Measurements from ENCODE around the gene SLC1A7. TPM values are rescaled to one million over a fixed set of nuclear protein-coding genes. Genes with fewer than 3 reads are reported as not detected.

The SLC1A7 gene
- total and polyA plus RNA-seq, 4 donors, result 0.21 to 0.67 (median 0.43) TPM

GRCh38 chr1:53189061-53189460 is 46.6 kb upstream of the SLC1A7 start:
- Histone ChIP-seq H3K4me3 (ENCODE audit: low read depth in 1 of 3, low read length in 3 of 3) (no peak overlapping the region), H3K9ac (ENCODE audit: low read depth in 1 of 2, low read length in 2 of 2) (no peak overlapping the region), H3K4me1 (ENCODE audit: control insufficient read depth in 4 of 4, insufficient read depth in 4 of 4, low read length in 3 of 4) (peaks cover 11 to 51% (median 40%) of the 10 kb centered on the region in 4 donors), H3K36me3 (ENCODE audit: control insufficient read depth in 4 of 4, insufficient read depth in 3 of 4, low read depth in 1 of 4, low read length in 3 of 4) (no peaks in the 10 kb centered on the region), H3K9me3 (ENCODE audit: control insufficient read depth in 4 of 4, low read length in 3 of 4) (no peaks in the 10 kb centered on the region), H3K27ac (ENCODE audit: low read depth in 1 of 2, low read length in 2 of 2) (no peak overlapping the region), H3K27me3 (ENCODE audit: control insufficient read depth in 4 of 4, insufficient read depth in 4 of 4, low read length in 3 of 4) (no peaks in the 10 kb centered on the region)
- 80% methylated on average over 5 of the region's 5 CpGs for WGBS
- no peak for TF ChIP-seq SP1 (IDR thresholded peaks at IDR 0.05)
- no peak for TF ChIP-seq GABPA (IDR thresholded peaks at IDR 0.05 in 1 of 2, conservative IDR thresholded peaks at IDR 0.05 in 1 of 2)
- TF ChIP-seq JUND (IDR thresholded peaks at IDR 0.05), result no peak
- TF ChIP-seq ZBTB33 (IDR thresholded peaks at IDR 0.05), result no peak
- no peak for TF ChIP-seq YY1 (IDR thresholded peaks at IDR 0.05)
- no peak for TF ChIP-seq FOXA1 (IDR thresholded peaks at IDR 0.05)
- no peak for TF ChIP-seq TAF1 (conservative IDR thresholded peaks at IDR 0.05)
- TF ChIP-seq HNF4G (IDR thresholded peaks at IDR 0.05), result no peak
- no peak for DNase-seq (ENCODE audit: low spot score)

DNA sequence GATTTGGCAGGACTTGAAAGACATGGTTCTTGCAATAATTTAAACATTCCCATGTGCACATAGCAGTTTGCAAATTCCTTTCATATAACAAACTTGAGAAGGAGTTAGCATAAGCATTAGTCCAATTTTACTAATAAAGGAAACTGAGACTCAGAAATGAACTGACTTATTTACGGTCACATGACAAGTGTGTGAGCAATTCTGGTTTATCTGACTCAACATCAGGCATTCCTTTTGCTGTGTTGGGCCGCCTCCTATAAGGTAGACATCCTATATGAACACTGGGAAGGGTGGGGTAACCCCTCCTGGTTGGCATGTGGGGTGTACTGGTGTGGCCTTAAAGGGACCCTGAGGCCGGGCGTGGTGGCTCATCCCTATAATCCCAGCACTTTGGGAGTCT is 45.7 kb upstream of the SLC1A7 start:
- Histone ChIP-seq H3K9ac (ENCODE audit: low read depth in 1 of 2, low read length in 2 of 2) (no peak overlapping the region), H3K27ac (ENCODE audit: low read depth in 1 of 2, low read length in 2 of 2) (no peak overlapping the region), H3K4me3 (ENCODE audit: low read depth in 1 of 3, low read length in 3 of 3) (no peak overlapping the region), H3K9me3 (ENCODE audit: control insufficient read depth in 4 of 4, low read length in 3 of 4) (no peaks in the 10 kb centered on the region), H3K36me3 (ENCODE audit: control insufficient read depth in 4 of 4, insufficient read depth in 3 of 4, low read depth in 1 of 4, low read length in 3 of 4) (no peaks in the 10 kb centered on the region), H3K4me1 (ENCODE audit: control insufficient read depth in 4 of 4, insufficient read depth in 4 of 4, low read length in 3 of 4) (peaks cover 15 to 50% (median 40%) of the 10 kb centered on the region in 4 donors), H3K27me3 (ENCODE audit: control insufficient read depth in 4 of 4, insufficient read depth in 4 of 4, low read length in 3 of 4) (no peaks in the 10 kb centered on the region)
- TF ChIP-seq, protein P1, sequence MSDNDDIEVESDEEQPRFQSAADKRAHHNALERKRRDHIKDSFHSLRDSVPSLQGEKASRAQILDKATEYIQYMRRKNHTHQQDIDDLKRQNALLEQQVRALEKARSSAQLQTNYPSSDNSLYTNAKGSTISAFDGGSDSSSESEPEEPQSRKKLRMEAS (IDR thresholded peaks at IDR 0.05), result no peak
- TF ChIP-seq YY1 (IDR thresholded peaks at IDR 0.05) (no peak), NR2F2 (IDR thresholded peaks at IDR 0.05) (no peak), RAD21 (IDR thresholded peaks at IDR 0.05) (no peak), JUND (IDR thresholded peaks at IDR 0.05) (no peak)
- no peak for DNase-seq (ENCODE audit: low spot score)
- 95% methylated on average over 4 of the region's 4 CpGs for WGBS

- Histone ChIP-seq H3K9ac (ENCODE audit: low read depth in 1 of 2, low read length in 2 of 2) (no peak overlapping the region), H3K27me3 (ENCODE audit: control insufficient read depth in 4 of 4, insufficient read depth in 4 of 4, low read length in 3 of 4) (no peaks in the 10 kb centered on the region), H3K4me1 (ENCODE audit: control insufficient read depth in 4 of 4, insufficient read depth in 4 of 4, low read length in 3 of 4) (peaks cover 19 to 54% (median 47%) of the 10 kb centered on the region in 4 donors), H3K36me3 (ENCODE audit: control insufficient read depth in 4 of 4, insufficient read depth in 3 of 4, low read depth in 1 of 4, low read length in 3 of 4) (no peaks in the 10 kb centered on the region), H3K4me3 (ENCODE audit: low read depth in 1 of 3, low read length in 3 of 3) (no peak overlapping the region), H3K27ac (ENCODE audit: low read depth in 1 of 2, low read length in 2 of 2) (no peak overlapping the region), H3K9me3 (ENCODE audit: control insufficient read depth in 4 of 4, low read length in 3 of 4) (no peaks in the 10 kb centered on the region)
- TF ChIP-seq FOXA2 (IDR thresholded peaks at IDR 0.05) (no peak), ZBTB33 (IDR thresholded peaks at IDR 0.05) (no peak), EGR1 (IDR thresholded peaks at IDR 0.05; ENCODE audit: low read depth in 2 of 2) (no peak), RAD21 (IDR thresholded peaks at IDR 0.05) (no peak), HNF4A (conservative IDR thresholded peaks at IDR 0.05) (no peak), GABPA (IDR thresholded peaks at IDR 0.05 in 1 of 2, conservative IDR thresholded peaks at IDR 0.05 in 1 of 2) (no peak), HNF4G (IDR thresholded peaks at IDR 0.05) (no peak), REST (IDR thresholded peaks at IDR 0.05) (no peak), NR2F2 (IDR thresholded peaks at IDR 0.05) (no peak), SP1 (IDR thresholded peaks at IDR 0.05) (no peak), TAF1 (conservative IDR thresholded peaks at IDR 0.05) (no peak), JUND (IDR thresholded peaks at IDR 0.05) (no peak), FOXA1 (IDR thresholded peaks at IDR 0.05) (no peak)
- TF ChIP-seq, protein P2, sequence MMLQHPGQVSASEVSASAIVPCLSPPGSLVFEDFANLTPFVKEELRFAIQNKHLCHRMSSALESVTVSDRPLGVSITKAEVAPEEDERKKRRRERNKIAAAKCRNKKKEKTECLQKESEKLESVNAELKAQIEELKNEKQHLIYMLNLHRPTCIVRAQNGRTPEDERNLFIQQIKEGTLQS (IDR thresholded peaks at IDR 0.05), result no peak
- no peak for DNase-seq (ENCODE audit: low spot score)
- WGBS, result 97% methylated on average over 1 of the region's 1 CpG
Observed at GRCh38 chr1:53187401-53187800, 45.0 kb upstream of the SLC1A7 start.
